ENCODE measurements around the gene ZNF823. TPM values are rescaled to one million over a fixed set of nuclear protein-coding genes. Genes with fewer than 3 reads are reported as not detected.
A peak's percentile ranks its signal among the peaks of the same experiment; 100 is the strongest.

ZNF823 gene
- total and polyA plus RNA-seq, 2 of the 13 experiments (the other 11 are each of a cell fraction or from before 2014, with no cell fraction given) = 5.7 to 11.7 TPM

DNA sequence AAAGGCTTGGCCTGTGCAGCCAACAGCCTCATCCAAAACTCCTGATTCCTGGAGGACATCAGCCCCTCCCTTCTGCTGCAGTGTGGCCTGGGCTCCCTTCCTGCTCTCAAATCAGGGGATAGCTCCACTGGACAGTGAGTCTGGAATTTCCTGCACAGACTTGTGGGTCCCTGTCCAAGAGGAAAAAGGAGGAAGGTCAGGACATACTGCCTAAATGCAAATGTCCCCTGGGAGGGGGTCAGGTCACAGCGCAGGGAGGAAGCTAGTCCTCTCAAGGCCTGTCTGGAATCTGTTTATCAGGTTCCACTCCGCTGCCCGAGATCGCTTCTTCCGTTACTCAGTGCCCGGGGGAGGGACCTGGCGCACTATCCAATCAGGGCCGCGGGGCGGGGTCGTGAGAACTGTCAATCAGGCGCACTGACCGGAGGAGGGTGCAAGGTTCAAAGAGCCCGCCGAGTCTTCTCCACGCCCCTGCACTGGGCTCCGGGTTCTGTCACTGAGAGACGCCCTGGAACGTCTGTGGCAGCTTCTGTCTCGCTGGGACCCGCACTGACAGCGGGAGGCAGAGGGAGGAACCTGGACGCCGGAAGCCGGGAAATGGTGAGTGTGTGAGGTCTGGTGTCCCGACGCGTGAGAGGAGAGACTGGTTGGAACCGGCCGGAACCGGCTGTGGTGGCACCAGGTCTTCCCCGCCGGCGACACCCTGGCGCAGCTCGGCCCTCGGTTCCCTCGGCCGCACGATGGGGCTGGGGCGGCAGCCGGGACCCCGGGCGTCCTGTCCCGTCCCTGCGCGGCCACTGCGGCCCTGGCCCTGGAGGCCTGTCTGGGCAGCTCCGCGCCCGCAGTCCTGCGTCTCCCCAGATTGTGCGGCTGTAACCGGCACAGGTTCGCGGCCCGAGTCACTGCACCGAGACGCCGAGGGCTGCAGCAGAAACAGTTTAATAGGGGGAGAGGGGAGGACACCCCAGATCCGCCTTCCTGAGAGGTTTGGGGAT is 28.1 kb upstream of the ZNF823 start, which contains the start of gene ZNF441 (continued):
- TF ChIP-seq, protein P1, sequence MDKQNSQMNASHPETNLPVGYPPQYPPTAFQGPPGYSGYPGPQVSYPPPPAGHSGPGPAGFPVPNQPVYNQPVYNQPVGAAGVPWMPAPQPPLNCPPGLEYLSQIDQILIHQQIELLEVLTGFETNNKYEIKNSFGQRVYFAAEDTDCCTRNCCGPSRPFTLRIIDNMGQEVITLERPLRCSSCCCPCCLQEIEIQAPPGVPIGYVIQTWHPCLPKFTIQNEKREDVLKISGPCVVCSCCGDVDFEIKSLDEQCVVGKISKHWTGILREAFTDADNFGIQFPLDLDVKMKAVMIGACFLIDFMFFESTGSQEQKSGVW (CRISPR knock-in tag; IDR thresholded peaks at IDR 0.05; ENCODE audit: borderline replicate concordance) = no peak
- TF ChIP-seq TARDBP (CRISPR knock-in tag; IDR thresholded peaks at IDR 0.05) = peak; percentile 51; the same call in 1 of the 2 replicates
- TF ChIP-seq, protein P2, sequence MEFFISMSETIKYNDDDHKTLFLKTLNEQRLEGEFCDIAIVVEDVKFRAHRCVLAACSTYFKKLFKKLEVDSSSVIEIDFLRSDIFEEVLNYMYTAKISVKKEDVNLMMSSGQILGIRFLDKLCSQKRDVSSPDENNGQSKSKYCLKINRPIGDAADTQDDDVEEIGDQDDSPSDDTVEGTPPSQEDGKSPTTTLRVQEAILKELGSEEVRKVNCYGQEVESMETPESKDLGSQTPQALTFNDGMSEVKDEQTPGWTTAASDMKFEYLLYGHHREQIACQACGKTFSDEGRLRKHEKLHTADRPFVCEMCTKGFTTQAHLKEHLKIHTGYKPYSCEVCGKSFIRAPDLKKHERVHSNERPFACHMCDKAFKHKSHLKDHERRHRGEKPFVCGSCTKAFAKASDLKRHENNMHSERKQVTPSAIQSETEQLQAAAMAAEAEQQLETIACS (CRISPR knock-in tag; IDR thresholded peaks at IDR 0.05) = no peak
- no peak for TF ChIP-seq ZNF160 (CRISPR knock-in tag; IDR thresholded peaks at IDR 0.05)
- no peak for TF ChIP-seq ZNF20 (CRISPR knock-in tag; IDR thresholded peaks at IDR 0.05)
- TF ChIP-seq, protein P3, sequence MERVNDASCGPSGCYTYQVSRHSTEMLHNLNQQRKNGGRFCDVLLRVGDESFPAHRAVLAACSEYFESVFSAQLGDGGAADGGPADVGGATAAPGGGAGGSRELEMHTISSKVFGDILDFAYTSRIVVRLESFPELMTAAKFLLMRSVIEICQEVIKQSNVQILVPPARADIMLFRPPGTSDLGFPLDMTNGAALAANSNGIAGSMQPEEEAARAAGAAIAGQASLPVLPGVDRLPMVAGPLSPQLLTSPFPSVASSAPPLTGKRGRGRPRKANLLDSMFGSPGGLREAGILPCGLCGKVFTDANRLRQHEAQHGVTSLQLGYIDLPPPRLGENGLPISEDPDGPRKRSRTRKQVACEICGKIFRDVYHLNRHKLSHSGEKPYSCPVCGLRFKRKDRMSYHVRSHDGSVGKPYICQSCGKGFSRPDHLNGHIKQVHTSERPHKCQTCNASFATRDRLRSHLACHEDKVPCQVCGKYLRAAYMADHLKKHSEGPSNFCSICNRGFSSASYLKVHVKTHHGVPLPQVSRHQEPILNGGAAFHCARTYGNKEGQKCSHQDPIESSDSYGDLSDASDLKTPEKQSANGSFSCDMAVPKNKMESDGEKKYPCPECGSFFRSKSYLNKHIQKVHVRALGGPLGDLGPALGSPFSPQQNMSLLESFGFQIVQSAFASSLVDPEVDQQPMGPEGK (CRISPR knock-in tag; IDR thresholded peaks at IDR 0.05) = peak; percentile 15; the same call in 1 of the 2 replicates
- TF ChIP-seq SMARCE1 (IDR thresholded peaks at IDR 0.05; ENCODE audit: borderline replicate concordance) = no peak
- peak; percentile 91 for TF ChIP-seq SP4 (CRISPR knock-in tag; IDR thresholded peaks at IDR 0.05)
- TF ChIP-seq NFIB (CRISPR knock-in tag; IDR thresholded peaks at IDR 0.05; ENCODE audit: borderline replicate concordance) = no peak
- peak; percentile 38; the same call in 1 of the 2 replicates for TF ChIP-seq CCDC6 (CRISPR knock-in tag; IDR thresholded peaks at IDR 0.05)
- TF ChIP-seq ZNF224 (CRISPR knock-in tag; IDR thresholded peaks at IDR 0.05) = no peak
- TF ChIP-seq EP300 (IDR thresholded peaks at IDR 0.05; ENCODE audit: low read depth in 2 of 2, low read length in 2 of 2) = 0 out of 4 replicates have a peak, but pooled peaks of 1 of the 2 experiments have one; percentile 22
- TF ChIP-seq EP300 (CRISPR knock-in tag; IDR thresholded peaks at IDR 0.05; ENCODE audit: borderline replicate concordance) = no peak; the same call in 1 of the 2 replicates
- no peak for TF ChIP-seq MED13 (CRISPR knock-in tag; IDR thresholded peaks at IDR 0.05)
- TF ChIP-seq, protein P4, sequence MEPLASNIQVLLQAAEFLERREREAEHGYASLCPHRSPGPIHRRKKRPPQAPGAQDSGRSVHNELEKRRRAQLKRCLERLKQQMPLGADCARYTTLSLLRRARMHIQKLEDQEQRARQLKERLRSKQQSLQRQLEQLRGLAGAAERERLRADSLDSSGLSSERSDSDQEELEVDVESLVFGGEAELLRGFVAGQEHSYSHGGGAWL (CRISPR knock-in tag; IDR thresholded peaks at IDR 0.05) = peak; percentile 12; the same call in 1 of the 2 replicates
- TF ChIP-seq, protein P5, sequence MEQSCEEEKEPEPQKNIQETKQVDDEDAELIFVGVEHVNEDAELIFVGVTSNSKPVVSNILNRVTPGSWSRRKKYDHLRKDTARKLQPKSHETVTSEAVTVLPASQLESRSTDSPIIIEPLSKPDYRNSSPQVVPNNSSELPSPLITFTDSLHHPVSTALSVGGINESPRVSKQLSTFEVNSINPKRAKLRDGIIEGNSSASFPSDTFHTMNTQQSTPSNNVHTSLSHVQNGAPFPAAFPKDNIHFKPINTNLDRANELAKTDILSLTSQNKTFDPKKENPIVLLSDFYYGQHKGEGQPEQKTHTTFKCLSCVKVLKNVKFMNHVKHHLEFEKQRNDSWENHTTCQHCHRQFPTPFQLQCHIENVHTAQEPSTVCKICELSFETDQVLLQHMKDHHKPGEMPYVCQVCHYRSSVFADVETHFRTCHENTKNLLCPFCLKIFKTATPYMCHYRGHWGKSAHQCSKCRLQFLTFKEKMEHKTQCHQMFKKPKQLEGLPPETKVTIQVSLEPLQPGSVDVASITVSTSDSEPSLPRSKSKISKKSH (CRISPR knock-in tag; IDR thresholded peaks at IDR 0.05; ENCODE audit: borderline replicate concordance) = 0 out of 2 replicates have a peak, but pooled peaks have one; percentile 49
- TF ChIP-seq CEBPB (IDR thresholded peaks at IDR 0.05; ENCODE audit: borderline replicate concordance, low read depth, low read length) = no peak
- peak; percentile 69; the same call in 1 of the 2 replicates for TF ChIP-seq ZNF614 (CRISPR knock-in tag; IDR thresholded peaks at IDR 0.05; ENCODE audit: borderline replicate concordance)
- TF ChIP-seq, protein P6, sequence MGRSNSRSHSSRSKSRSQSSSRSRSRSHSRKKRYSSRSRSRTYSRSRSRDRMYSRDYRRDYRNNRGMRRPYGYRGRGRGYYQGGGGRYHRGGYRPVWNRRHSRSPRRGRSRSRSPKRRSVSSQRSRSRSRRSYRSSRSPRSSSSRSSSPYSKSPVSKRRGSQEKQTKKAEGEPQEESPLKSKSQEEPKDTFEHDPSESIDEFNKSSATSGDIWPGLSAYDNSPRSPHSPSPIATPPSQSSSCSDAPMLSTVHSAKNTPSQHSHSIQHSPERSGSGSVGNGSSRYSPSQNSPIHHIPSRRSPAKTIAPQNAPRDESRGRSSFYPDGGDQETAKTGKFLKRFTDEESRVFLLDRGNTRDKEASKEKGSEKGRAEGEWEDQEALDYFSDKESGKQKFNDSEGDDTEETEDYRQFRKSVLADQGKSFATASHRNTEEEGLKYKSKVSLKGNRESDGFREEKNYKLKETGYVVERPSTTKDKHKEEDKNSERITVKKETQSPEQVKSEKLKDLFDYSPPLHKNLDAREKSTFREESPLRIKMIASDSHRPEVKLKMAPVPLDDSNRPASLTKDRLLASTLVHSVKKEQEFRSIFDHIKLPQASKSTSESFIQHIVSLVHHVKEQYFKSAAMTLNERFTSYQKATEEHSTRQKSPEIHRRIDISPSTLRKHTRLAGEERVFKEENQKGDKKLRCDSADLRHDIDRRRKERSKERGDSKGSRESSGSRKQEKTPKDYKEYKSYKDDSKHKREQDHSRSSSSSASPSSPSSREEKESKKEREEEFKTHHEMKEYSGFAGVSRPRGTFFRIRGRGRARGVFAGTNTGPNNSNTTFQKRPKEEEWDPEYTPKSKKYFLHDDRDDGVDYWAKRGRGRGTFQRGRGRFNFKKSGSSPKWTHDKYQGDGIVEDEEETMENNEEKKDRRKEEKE (IDR thresholded peaks at IDR 0.05) = no peak
